GM10266 (cell line): ENCODE measurements around the gene SLC8A3.

Source experiments
- DNase-seq: peaks from one replicate; pipeline ENCODE4 v3.0.0; 2012; ENCODE audit errors: extremely low spot score
- CTCF ChIP-seq: IDR thresholded peaks from 2 replicates; pipeline ENCODE4 v1.5.1; 2012; ENCODE audit warnings: mild to moderate bottlenecking, low read depth; ENCODE audit not compliant: control insufficient read depth, insufficient read depth; ENCODE audit errors: missing control alignments

The SLC8A3 gene

DNA sequence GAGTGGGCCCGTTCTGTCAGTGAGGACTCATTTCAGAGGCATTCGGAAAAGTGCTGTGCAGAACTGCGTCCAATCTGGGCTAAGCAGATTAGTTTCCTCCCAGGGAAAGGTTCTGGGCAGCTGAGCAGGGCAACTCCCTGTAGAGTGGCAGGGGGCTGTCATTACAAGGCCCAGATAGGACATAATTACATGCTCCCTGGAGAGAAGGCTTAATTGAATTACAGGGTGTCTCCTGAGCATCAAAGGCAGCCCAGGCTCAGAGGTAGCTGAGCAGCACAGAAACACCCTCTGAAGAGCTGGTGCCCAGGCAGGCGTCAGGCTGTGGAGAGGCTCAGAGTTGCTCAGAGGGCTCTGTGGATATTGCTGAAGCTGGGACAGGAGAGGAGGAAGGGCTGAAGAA, 36.0 kb downstream of the SLC8A3 start:
- TF ChIP-seq CTCF: no peak
- DNase-seq: no peak

- DNase-seq: no peak
- TF ChIP-seq CTCF: no peak
Measured at GRCh38 chr14:70152081-70152480, 36.7 kb downstream of the SLC8A3 start.

- TF ChIP-seq CTCF: no peak
- DNase-seq: no peak
Measured at GRCh38 chr14:70149596-70150165, 39.1 kb downstream of the SLC8A3 start.

DNA sequence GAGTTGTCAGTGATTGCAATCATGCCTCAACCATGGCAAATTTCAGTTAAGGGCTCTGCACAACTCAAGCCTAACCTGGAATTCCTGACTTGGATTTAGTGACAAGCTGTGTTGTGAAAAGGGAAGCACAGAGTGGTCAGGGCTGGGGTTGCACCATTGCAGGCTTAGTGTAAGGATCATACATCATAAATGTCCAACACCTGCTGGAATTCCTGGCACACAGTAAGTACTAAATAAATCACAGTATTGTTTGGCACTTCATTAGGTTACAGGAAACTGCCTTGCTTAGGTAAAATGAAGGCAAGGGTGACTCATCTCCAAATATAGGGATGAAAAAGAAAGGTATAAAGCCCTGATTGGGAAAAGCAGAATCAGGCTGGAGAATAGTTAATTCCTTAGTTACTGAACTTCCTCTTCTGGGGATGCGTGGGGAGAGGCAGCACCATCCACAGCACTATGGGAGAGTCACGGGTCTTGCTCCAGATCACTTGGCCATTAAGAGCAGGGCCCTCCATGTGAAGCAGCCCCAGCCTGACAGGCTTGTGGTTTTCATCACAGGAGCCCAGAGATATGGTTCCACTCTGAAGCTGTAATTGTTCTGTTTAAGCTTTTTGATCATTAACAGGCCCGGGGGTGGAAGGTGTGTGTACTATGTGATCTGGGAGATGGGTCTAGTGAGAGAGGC, 39.7 kb downstream of the SLC8A3 start:
- no peak for TF ChIP-seq CTCF
- DNase-seq: no peak

DNA sequence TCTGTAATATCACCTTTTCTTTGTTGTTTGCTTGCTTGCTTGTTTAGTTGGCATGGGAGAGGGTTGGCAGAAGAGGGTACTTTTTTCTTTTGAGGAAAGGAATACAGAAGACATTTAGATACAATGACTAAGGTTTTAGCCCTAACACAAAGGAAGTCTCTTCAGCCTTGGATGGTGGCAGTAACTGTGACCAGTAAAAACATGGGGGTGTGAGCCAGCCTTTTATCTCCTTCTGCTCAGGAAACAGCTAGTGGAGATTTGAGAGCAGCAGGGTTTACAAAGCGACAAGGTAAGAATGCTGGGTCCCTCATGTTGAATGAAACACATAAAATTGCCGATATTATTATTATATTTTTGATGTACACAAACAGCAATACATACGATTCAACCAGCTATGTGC, 40.4 kb downstream of the SLC8A3 start:
- TF ChIP-seq CTCF: no peak
- DNase-seq: no peak

GRCh38 chr14:70144046-70144445, 44.7 kb downstream of the SLC8A3 start:
- no peak for DNase-seq
- TF ChIP-seq CTCF: no peak

GRCh38 chr14:70143306-70143705, 45.4 kb downstream of the SLC8A3 start:
- DNase-seq: no peak
- TF ChIP-seq CTCF: no peak
